HepG2 (cell line): ENCODE measurements around the gene YIPF5. TPM values are rescaled to one million over a fixed set of nuclear protein-coding genes. Genes with fewer than 3 reads are reported as not detected.
A peak's percentile ranks its signal among the peaks of the same experiment; 100 is the strongest.

Experiments
- FOXJ3 ChIP-seq: sonication (generic); formaldehyde crosslinking; IDR thresholded peaks from 2 replicates; pipeline ENCODE4 v1.4.0; 2020; ENCODE audit warnings: missing genetic modification reagents, mild to moderate bottlenecking, borderline replicate concordance
- GABPA ChIP-seq, 2 experiments: IDR thresholded peaks; 2 replicates each; pipeline ENCODE4 v1.6.1; 2011 to 2016; ENCODE audit warnings: low read depth in 2 of 2, low read length in 1 of 2, missing biosample characterization in 1 of 2, missing genetic modification characterization in 1 of 2
- HMG20B ChIP-seq: conservative IDR thresholded peaks from 2 replicates; pipeline ENCODE4 v1.6.1; 2016; ENCODE audit warnings: missing genetic modification reagents, missing compliant biosample characterization
- MEIS1 ChIP-seq: sonication (generic); formaldehyde crosslinking; IDR thresholded peaks from 2 replicates; pipeline ENCODE4 v1.9.0; 2021; ENCODE audit warnings: mild to moderate bottlenecking, missing genetic modification reagents, moderate library complexity, borderline replicate concordance
- ZHX2 ChIP-seq, 2 experiments: sonication (generic) in 1 of 2; formaldehyde crosslinking in 1 of 2; IDR thresholded peaks; 2 replicates each; pipeline versions ENCODE4 v1.6.1 to v1.9.0; 2014 to 2022; ENCODE audit warnings: antibody characterized with exemption in 1 of 2, borderline replicate concordance in 1 of 2, inconsistent platforms in 1 of 2, low read depth in 1 of 2, missing genetic modification reagents in 1 of 2
- ZNF142 ChIP-seq: sonication (generic); formaldehyde crosslinking; IDR thresholded peaks from 2 replicates; pipeline ENCODE4 v1.4.0; 2020; ENCODE audit warnings: missing genetic modification reagents
- ZNF383 ChIP-seq: sonication (generic); formaldehyde crosslinking; IDR thresholded peaks from 2 replicates; pipeline ENCODE4 v1.4.0; 2020; ENCODE audit warnings: missing genetic modification reagents, mild to moderate bottlenecking, borderline replicate concordance
- ZNF496 ChIP-seq: sonication (generic); formaldehyde crosslinking; IDR thresholded peaks from 2 replicates; pipeline ENCODE4 v1.8.1; 2023; ENCODE audit warnings: mild to moderate bottlenecking, moderate library complexity, missing genetic modification reagents; ENCODE audit not compliant: insufficient replicate concordance
- ZNF569 ChIP-seq: sonication (generic); formaldehyde crosslinking; IDR thresholded peaks from 2 replicates; pipeline ENCODE4 v1.5.0; 2020; ENCODE audit warnings: mild to moderate bottlenecking, missing genetic modification reagents, moderate library complexity, borderline replicate concordance
- ZNF83 ChIP-seq: sonication (generic); formaldehyde crosslinking; IDR thresholded peaks from 2 replicates; pipeline ENCODE4 v1.4.0; 2020; ENCODE audit warnings: missing genetic modification reagents, mild to moderate bottlenecking, borderline replicate concordance
- polyA plus RNA-seq, 8 experiments: library from polyadenylated mRNA; depleted of rRNA in 3 of 8; stranded (reverse) in 7 of 8; unstranded in 1 of 8; fragments of >200 nt; fragmentation: Illumina TruSeq in 4 of 8; extraction: Trizol in 4 of 8; gene quantifications; 2 replicates each; pipeline versions ENCODE4 v1.2.1 to v1.2.3, GENCODE V29; 2011 to 2016; ENCODE audit warnings: low read depth in 4 of 8, missing spikeins in 1 of 8, mixed read lengths in 1 of 8; ENCODE audit not compliant: insufficient read depth in 1 of 8
- total RNA-seq, 5 experiments: library from RNA; depleted of rRNA; stranded (reverse); fragments of >200 nt; fragmentation: Illumina TruSeq; extraction: Trizol; gene quantifications; 2 replicates each; pipeline ENCODE4 v1.2.3, GENCODE V29; 2016; ENCODE audit warnings: low read depth in 1 of 5
- TF ChIP-seq, protein P1 (sequence below): IDR thresholded peaks from 2 replicates; pipeline ENCODE4 v1.6.1; 2018; ENCODE audit warnings: missing genetic modification reagents
- TF ChIP-seq, protein P2 (sequence below): sonication (generic); formaldehyde crosslinking; IDR thresholded peaks from 2 replicates; pipeline ENCODE4 v1.4.0; 2020; ENCODE audit warnings: missing genetic modification reagents

Gene YIPF5
- total and polyA plus RNA-seq, 2 of the 13 experiments (the other 11 are each of a cell fraction or from before 2014, with no cell fraction given) = 61.4 to 73.6 TPM

- TF ChIP-seq ZHX2 (IDR thresholded peaks at IDR 0.05; ENCODE audit: low read depth) = no peak
- no peak for TF ChIP-seq ZHX2 (CRISPR knock-in tag; IDR thresholded peaks at IDR 0.05; ENCODE audit: borderline replicate concordance)
- peak; percentile 78 for TF ChIP-seq GABPA (IDR thresholded peaks at IDR 0.05; ENCODE audit: low read depth, low read length)
- peak; percentile 97 for TF ChIP-seq GABPA (CRISPR knock-in tag; IDR thresholded peaks at IDR 0.05; ENCODE audit: low read depth)
- no peak; the same call in 1 of the 2 replicates for TF ChIP-seq FOXJ3 (CRISPR knock-in tag)
- no peak for TF ChIP-seq HMG20B (CRISPR knock-in tag)
- TF ChIP-seq ZNF496 (CRISPR knock-in tag) = no peak
- no peak for TF ChIP-seq ZNF83 (CRISPR knock-in tag)
- 0 out of 2 replicates have a peak, but pooled peaks have one; percentile 28 for TF ChIP-seq MEIS1 (CRISPR knock-in tag)
- TF ChIP-seq, protein P1, sequence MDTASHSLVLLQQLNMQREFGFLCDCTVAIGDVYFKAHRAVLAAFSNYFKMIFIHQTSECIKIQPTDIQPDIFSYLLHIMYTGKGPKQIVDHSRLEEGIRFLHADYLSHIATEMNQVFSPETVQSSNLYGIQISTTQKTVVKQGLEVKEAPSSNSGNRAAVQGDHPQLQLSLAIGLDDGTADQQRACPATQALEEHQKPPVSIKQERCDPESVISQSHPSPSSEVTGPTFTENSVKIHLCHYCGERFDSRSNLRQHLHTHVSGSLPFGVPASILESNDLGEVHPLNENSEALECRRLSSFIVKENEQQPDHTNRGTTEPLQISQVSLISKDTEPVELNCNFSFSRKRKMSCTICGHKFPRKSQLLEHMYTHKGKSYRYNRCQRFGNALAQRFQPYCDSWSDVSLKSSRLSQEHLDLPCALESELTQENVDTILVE (CRISPR knock-in tag) = 0 out of 2 replicates have a peak, but pooled peaks have one; percentile 30
- TF ChIP-seq ZNF383 (CRISPR knock-in tag) = no peak
- 0 out of 2 replicates have a peak, but pooled peaks have one; percentile 47 for TF ChIP-seq ZNF142 (CRISPR knock-in tag)
- TF ChIP-seq, protein P2, sequence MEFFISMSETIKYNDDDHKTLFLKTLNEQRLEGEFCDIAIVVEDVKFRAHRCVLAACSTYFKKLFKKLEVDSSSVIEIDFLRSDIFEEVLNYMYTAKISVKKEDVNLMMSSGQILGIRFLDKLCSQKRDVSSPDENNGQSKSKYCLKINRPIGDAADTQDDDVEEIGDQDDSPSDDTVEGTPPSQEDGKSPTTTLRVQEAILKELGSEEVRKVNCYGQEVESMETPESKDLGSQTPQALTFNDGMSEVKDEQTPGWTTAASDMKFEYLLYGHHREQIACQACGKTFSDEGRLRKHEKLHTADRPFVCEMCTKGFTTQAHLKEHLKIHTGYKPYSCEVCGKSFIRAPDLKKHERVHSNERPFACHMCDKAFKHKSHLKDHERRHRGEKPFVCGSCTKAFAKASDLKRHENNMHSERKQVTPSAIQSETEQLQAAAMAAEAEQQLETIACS (CRISPR knock-in tag) = no peak
- no peak for TF ChIP-seq ZNF569
Measured at GRCh38 chr5:144170276-144171024, at the start of gene YIPF5, which contains the start of gene KCTD16 (continued).
